HG03432 (cell line): ENCODE measurements around the gene RAPGEF4.

ENCODE experiments used
- ATAC-seq: cut with Tn5 transposase; IDR thresholded peaks from one replicate; pipeline ENCODE4 v1.9.1; 2021; ENCODE audit warnings: mild to moderate bottlenecking, moderate library complexity; ENCODE audit not compliant: unreplicated experiment

RAPGEF4 gene

GRCh38 chr2:172856606-172857005 is 121.0 kb downstream of the RAPGEF4 start:
- no peak for ATAC-seq

- no peak for ATAC-seq
Observed at GRCh38 chr2:172858473-172858745, 122.8 kb downstream of the RAPGEF4 start.

- ATAC-seq = no peak
Observed at GRCh38 chr2:172859581-172860335, 124.1 kb downstream of the RAPGEF4 start.

- no peak for ATAC-seq
Observed at GRCh38 chr2:172860336-172860707, 124.7 kb downstream of the RAPGEF4 start.

- ATAC-seq = no peak
Observed at GRCh38 chr2:172861098-172861497, 125.5 kb downstream of the RAPGEF4 start.

GRCh38 chr2:172861656-172862476 is 126.2 kb downstream of the RAPGEF4 start:
- no peak for ATAC-seq

- ATAC-seq = no peak
Observed at GRCh38 chr2:172863341-172863740, 127.7 kb downstream of the RAPGEF4 start.

GRCh38 chr2:172864182-172864581 is 128.5 kb downstream of the RAPGEF4 start:
- ATAC-seq = peak; percentile 40

- ATAC-seq = no peak
Observed at GRCh38 chr2:172865422-172865821, 129.8 kb downstream of the RAPGEF4 start.

GRCh38 chr2:172869861-172870260 is 134.2 kb downstream of the RAPGEF4 start:
- no peak for ATAC-seq

GRCh38 chr2:172870396-172870795 is 134.8 kb downstream of the RAPGEF4 start:
- no peak for ATAC-seq

- no peak for ATAC-seq
Observed at GRCh38 chr2:172877826-172878225, 142.2 kb downstream of the RAPGEF4 start.

- ATAC-seq = no peak
Observed at GRCh38 chr2:172878260-172878659, 142.6 kb downstream of the RAPGEF4 start.

GRCh38 chr2:172884336-172884735 is 148.7 kb downstream of the RAPGEF4 start:
- ATAC-seq = no peak

- ATAC-seq = no peak
Observed at GRCh38 chr2:172885996-172886395, 150.4 kb downstream of the RAPGEF4 start.

GRCh38 chr2:172887280-172887679 is 151.6 kb downstream of the RAPGEF4 start:
- no peak for ATAC-seq

- ATAC-seq = no peak
Observed at GRCh38 chr2:172888714-172889669, 153.3 kb downstream of the RAPGEF4 start.

GRCh38 chr2:172889768-172890430 is 154.3 kb downstream of the RAPGEF4 start:
- ATAC-seq = no peak

- ATAC-seq = no peak
Observed at GRCh38 chr2:172893111-172893510, 157.5 kb downstream of the RAPGEF4 start.

- ATAC-seq = no peak
Observed at GRCh38 chr2:172893671-172894070, 158.0 kb downstream of the RAPGEF4 start.
